ENCODE measurements around the gene RNF2. TPM values are rescaled to one million over a fixed set of nuclear protein-coding genes. Genes with fewer than 3 reads are reported as not detected.

Gene RNF2
- total RNA-seq, 4 donors from 2014 or later = 15.2 to 29.1 (median 20.5) TPM

DNA sequence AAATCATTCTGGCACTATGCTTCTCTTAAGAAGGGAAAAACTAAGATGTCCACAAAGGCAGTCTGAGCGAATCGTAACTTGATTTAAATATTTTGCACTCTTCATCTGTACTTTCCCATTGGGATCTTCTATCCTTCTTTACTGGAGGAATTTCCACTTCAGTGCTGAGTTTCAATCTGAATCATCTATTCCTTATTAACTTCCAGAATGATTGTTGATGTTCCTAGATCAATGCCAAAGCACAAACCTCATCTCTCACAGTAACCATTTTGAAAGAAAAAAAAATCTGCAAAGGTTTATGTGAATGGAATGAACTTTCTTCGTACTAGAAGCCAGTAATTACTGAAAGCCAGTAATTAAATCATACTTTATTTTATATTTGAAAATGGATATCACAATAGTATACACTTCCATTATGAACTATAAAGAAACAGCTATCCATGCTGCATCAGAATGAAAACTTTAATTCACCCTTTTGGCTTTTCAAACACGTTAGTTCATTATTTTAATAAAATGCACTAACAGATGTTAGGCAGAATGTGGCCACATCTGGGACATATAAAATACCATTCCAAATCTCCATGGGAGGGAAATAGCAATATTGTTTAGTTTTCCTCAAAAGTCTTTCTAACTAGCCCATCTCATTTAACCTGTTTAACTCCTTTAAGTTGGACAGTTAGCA, 5.5 kb upstream of the RNF2 start:
- in situ Hi-C loops (cut with MboI; ENCODE audit: low pct_ligation_motif_present in 1 of 4, low pct_unique_long_range_greater_than_20kb in 1 of 4, low sequenced_read_pairs in 3 of 4) = no loop called here
- 63 to 77% methylated on average over 4 of the region's 4 CpGs for WGBS, 2 donors (ENCODE audit: low coverage in 1 of 2)
- Histone ChIP-seq H3K9me3 (no peaks in the 10 kb centered on the region), H3K27me3 (no peaks in the 10 kb centered on the region), H3K4me3 (no peak overlapping the region), H3K4me1 (no peaks in the 10 kb centered on the region), H3K27ac (no peak overlapping the region), H3K36me3 (no peaks in the 10 kb centered on the region)
- DNase-seq = no peak
- TF ChIP-seq, protein P1, sequence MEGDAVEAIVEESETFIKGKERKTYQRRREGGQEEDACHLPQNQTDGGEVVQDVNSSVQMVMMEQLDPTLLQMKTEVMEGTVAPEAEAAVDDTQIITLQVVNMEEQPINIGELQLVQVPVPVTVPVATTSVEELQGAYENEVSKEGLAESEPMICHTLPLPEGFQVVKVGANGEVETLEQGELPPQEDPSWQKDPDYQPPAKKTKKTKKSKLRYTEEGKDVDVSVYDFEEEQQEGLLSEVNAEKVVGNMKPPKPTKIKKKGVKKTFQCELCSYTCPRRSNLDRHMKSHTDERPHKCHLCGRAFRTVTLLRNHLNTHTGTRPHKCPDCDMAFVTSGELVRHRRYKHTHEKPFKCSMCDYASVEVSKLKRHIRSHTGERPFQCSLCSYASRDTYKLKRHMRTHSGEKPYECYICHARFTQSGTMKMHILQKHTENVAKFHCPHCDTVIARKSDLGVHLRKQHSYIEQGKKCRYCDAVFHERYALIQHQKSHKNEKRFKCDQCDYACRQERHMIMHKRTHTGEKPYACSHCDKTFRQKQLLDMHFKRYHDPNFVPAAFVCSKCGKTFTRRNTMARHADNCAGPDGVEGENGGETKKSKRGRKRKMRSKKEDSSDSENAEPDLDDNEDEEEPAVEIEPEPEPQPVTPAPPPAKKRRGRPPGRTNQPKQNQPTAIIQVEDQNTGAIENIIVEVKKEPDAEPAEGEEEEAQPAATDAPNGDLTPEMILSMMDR (IDR thresholded peaks at IDR 0.05) = no peak
- TF ChIP-seq EP300 (IDR thresholded peaks at IDR 0.05; ENCODE audit: low read depth) = no peak
- TF ChIP-seq POLR2A (IDR thresholded peaks at IDR 0.05) = no peak
- no peak for TF ChIP-seq POLR2AphosphoS5 (IDR thresholded peaks at IDR 0.05)
- intact Hi-C loops (cut with DNase I; ENCODE audit: low total_unique reads) = no loop called here

DNA sequence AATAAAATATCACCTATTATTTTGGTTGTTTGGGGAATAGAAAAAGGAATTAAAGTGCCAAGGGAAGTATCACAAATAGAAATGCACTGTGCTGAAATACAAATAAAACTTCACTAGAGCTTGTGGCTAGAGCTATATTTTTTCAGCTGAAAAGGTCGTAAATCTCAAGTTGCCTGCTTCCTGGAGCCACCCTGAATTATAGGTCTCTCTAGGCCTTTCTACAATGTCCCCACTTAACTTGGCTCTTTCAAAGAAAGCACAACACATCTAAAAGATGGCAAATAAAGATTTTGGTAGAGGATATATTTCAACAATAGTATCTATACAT, 5.0 kb upstream of the RNF2 start:
- TF ChIP-seq, protein P1 (IDR thresholded peaks at IDR 0.05) = no peak
- TF ChIP-seq POLR2AphosphoS5 (IDR thresholded peaks at IDR 0.05) (no peak), POLR2A (IDR thresholded peaks at IDR 0.05) (no peak)
- Histone ChIP-seq H3K4me3 (no peak overlapping the region), H3K36me3 (no peaks in the 10 kb centered on the region), H3K27me3 (no peaks in the 10 kb centered on the region), H3K27ac (no peak overlapping the region), H3K4me1 (no peaks in the 10 kb centered on the region), H3K9me3 (no peaks in the 10 kb centered on the region)
- no peak for DNase-seq
- 35% methylated on average over 1 of the region's 1 CpG; no CpG with 5 or more reads in 1 of the 2 donors for WGBS, 2 donors (ENCODE audit: low coverage in 1 of 2)
- in situ Hi-C loops (cut with MboI; ENCODE audit: low pct_ligation_motif_present in 1 of 4, low pct_unique_long_range_greater_than_20kb in 1 of 4, low sequenced_read_pairs in 3 of 4) (no loop called here), intact Hi-C loops (cut with DNase I; ENCODE audit: low total_unique reads) (no loop called here)

GRCh38 chr1:185041742-185042141, 3.6 kb upstream of the RNF2 start:
- H3K4me3 ChIP-seq = no peak overlapping the region
- TF ChIP-seq, protein P1 (IDR thresholded peaks at IDR 0.05) = no peak
- TF ChIP-seq EP300 (IDR thresholded peaks at IDR 0.05; ENCODE audit: low read depth) = no peak
- peaks cover under 1 to 7% (median 5%) of the 10 kb centered on the region in 4 donors for H3K4me1 ChIP-seq
- no peak overlapping the region for H3K27ac ChIP-seq
- intact Hi-C loops (cut with DNase I; ENCODE audit: low total_unique reads) (no loop called here), in situ Hi-C loops (cut with MboI; ENCODE audit: low pct_ligation_motif_present in 1 of 4, low pct_unique_long_range_greater_than_20kb in 1 of 4, low sequenced_read_pairs in 3 of 4) (no loop called here)
- no peaks in the 10 kb centered on the region for H3K36me3 ChIP-seq
- no peaks in the 10 kb centered on the region for H3K27me3 ChIP-seq
- DNase-seq = no peak
- WGBS, 2 donors (ENCODE audit: low coverage in 1 of 2) = 76 to 89% methylated on average over 1 of the region's 1 CpG
- no peaks in the 10 kb centered on the region for H3K9me3 ChIP-seq

- in situ Hi-C loops (cut with MboI; ENCODE audit: low pct_ligation_motif_present in 1 of 4, low pct_unique_long_range_greater_than_20kb in 1 of 4, low sequenced_read_pairs in 3 of 4) (no loop called here), intact Hi-C loops (cut with DNase I; ENCODE audit: low total_unique reads) (no loop called here)
- Histone ChIP-seq H3K9me3 (no peaks in the 10 kb centered on the region), H3K36me3 (no peaks in the 10 kb centered on the region), H3K4me1 (peaks cover 8 to 16% (median 11%) of the 10 kb centered on the region in 4 donors), H3K27ac (no peak overlapping the region), H3K27me3 (no peaks in the 10 kb centered on the region), H3K4me3 (no peak overlapping the region)
- 88 to 94% methylated on average over 4 to 6 of the region's 6 CpGs for WGBS, 2 donors (ENCODE audit: low coverage in 1 of 2)
- no peak for DNase-seq
- no peak for TF ChIP-seq POLR2A (IDR thresholded peaks at IDR 0.05)
- no peak for TF ChIP-seq EP300 (IDR thresholded peaks at IDR 0.05; ENCODE audit: low read depth)
- TF ChIP-seq POLR2AphosphoS5 (IDR thresholded peaks at IDR 0.05) = no peak
- TF ChIP-seq, protein P1 (IDR thresholded peaks at IDR 0.05) = no peak
Measured at GRCh38 chr1:185042737-185043136, 2.6 kb upstream of the RNF2 start.
